Measurements from ENCODE around the gene GRB7. TPM values are rescaled to one million over a fixed set of nuclear protein-coding genes. Genes with fewer than 3 reads are reported as not detected.

GRB7 gene
- total RNA-seq, 1 donor from 2014 or later, result 25.0 TPM

DNA sequence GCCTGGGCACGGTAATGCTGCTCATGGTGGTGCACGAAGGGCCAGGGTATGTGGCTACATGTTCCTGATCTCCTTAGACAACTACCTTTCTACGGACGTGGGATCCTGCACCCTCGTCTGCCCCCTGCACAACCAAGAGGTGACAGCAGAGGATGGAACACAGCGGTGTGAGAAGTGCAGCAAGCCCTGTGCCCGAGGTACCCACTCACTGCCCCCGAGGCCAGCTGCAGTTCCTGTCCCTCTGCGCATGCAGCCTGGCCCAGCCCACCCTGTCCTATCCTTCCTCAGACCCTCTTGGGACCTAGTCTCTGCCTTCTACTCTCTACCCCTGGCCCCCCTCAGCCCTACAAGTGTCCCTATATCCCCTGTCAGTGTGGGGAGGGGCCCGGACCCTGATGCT is 25.9 kb upstream of the GRB7 start:
- TF ChIP-seq, protein P1, sequence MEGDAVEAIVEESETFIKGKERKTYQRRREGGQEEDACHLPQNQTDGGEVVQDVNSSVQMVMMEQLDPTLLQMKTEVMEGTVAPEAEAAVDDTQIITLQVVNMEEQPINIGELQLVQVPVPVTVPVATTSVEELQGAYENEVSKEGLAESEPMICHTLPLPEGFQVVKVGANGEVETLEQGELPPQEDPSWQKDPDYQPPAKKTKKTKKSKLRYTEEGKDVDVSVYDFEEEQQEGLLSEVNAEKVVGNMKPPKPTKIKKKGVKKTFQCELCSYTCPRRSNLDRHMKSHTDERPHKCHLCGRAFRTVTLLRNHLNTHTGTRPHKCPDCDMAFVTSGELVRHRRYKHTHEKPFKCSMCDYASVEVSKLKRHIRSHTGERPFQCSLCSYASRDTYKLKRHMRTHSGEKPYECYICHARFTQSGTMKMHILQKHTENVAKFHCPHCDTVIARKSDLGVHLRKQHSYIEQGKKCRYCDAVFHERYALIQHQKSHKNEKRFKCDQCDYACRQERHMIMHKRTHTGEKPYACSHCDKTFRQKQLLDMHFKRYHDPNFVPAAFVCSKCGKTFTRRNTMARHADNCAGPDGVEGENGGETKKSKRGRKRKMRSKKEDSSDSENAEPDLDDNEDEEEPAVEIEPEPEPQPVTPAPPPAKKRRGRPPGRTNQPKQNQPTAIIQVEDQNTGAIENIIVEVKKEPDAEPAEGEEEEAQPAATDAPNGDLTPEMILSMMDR (IDR thresholded peaks at IDR 0.05), result no peak
- Histone ChIP-seq H3K4me3 (no peak overlapping the region), H3K27me3 (no peaks in the 10 kb centered on the region), H3K4me1 (no peaks in the 10 kb centered on the region), H3K27ac (no peak overlapping the region), H3K9me3 (no peaks in the 10 kb centered on the region), H3K36me3 (peaks cover 67% of the 10 kb centered on the region)
- intact Hi-C loops (cut with DNase I), result no loop called here
- no peak for ATAC-seq
- no peak for DNase-seq

GRCh38 chr17:39714234-39714633 is 23.5 kb upstream of the GRB7 start:
- TF ChIP-seq, protein P1 (IDR thresholded peaks at IDR 0.05), result no peak
- intact Hi-C loops (cut with DNase I), result no loop called here
- Histone ChIP-seq H3K36me3 (peaks cover 72% of the 10 kb centered on the region), H3K27me3 (no peaks in the 10 kb centered on the region), H3K4me1 (no peaks in the 10 kb centered on the region), H3K9me3 (no peaks in the 10 kb centered on the region), H3K27ac (no peak overlapping the region), H3K4me3 (no peak overlapping the region)
- DNase-seq, result no peak
- no peak for ATAC-seq

GRCh38 chr17:39715375-39716072 is 22.2 kb upstream of the GRB7 start:
- Histone ChIP-seq H3K4me3 (no peak overlapping the region), H3K9me3 (no peaks in the 10 kb centered on the region), H3K27me3 (no peaks in the 10 kb centered on the region), H3K36me3 (peaks cover 61% of the 10 kb centered on the region), H3K27ac (no peak overlapping the region), H3K4me1 (no peaks in the 10 kb centered on the region)
- intact Hi-C loops (cut with DNase I), result no loop called here
- DNase-seq (no peak), ATAC-seq (no peak)
- TF ChIP-seq, protein P1 (IDR thresholded peaks at IDR 0.05), result no peak

DNA sequence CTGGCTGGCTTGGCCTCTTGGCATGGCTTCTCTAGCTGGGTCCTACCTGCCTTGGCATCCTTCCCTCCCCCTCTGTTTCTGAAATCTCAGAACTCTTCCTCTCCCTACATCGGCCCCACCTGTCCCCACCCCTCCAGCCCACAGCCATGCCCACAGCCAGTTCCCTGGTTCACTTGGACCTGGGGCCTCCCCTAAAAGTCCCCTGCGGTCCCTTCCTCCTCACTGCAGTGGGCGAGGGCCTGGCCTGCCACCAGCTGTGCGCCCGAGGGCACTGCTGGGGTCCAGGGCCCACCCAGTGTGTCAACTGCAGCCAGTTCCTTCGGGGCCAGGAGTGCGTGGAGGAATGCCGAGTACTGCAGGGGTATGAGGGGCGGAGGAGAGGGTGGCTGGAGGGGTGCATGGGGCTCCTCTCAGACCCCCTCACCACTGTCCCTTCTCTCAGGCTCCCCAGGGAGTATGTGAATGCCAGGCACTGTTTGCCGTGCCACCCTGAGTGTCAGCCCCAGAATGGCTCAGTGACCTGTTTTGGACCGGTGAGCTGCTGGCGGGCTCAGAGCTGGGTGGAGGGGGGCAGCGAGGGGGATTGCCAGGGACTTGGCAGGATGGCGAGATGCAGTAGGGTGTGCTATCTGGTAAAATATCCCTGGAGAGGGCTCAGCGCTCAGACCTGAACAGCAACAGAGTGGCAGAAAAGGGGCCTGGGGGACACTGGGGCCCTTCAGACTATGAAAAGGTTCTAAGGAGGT is 21.5 kb upstream of the GRB7 start:
- Histone ChIP-seq H3K4me1 (no peaks in the 10 kb centered on the region), H3K27me3 (no peaks in the 10 kb centered on the region), H3K9me3 (no peaks in the 10 kb centered on the region), H3K4me3 (no peak overlapping the region), H3K27ac (peak overlapping the region; percentile 55), H3K36me3 (peaks cover 54% of the 10 kb centered on the region)
- intact Hi-C loops (cut with DNase I), result no loop called here
- DNase-seq (no peak), ATAC-seq (peak; percentile 11)
- TF ChIP-seq, protein P1 (IDR thresholded peaks at IDR 0.05), result no peak

GRCh38 chr17:39716879-39717536 is 20.7 kb upstream of the GRB7 start:
- Histone ChIP-seq H3K4me1 (no peaks in the 10 kb centered on the region), H3K4me3 (no peak overlapping the region), H3K27me3 (no peaks in the 10 kb centered on the region), H3K36me3 (peaks cover 53% of the 10 kb centered on the region), H3K9me3 (no peaks in the 10 kb centered on the region), H3K27ac (peak overlapping the region; percentile 55)
- no peak for DNase-seq
- intact Hi-C loops (cut with DNase I), result no loop called here
- ATAC-seq, result peak; percentile 88
- TF ChIP-seq, protein P1 (IDR thresholded peaks at IDR 0.05), result no peak
